SKM-1 treated with dmso at 0.1 percent for 144 hours (cell line): ENCODE results near the gene TMEM63B.
"Not testable (repeated sequence)": the region's sequence is repeated elsewhere in the genome, so short reads cannot be mapped to it uniquely, and the experiment has no call there.

Experiments used
- DNase-seq: peaks from one replicate; lab custom pipeline; 2025; ENCODE audit not compliant: unreplicated experiment; lab: John Stamatoyannopoulos, UW

Gene TMEM63B

GRCh38 chr6:44189257-44189656 is 61.9 kb downstream of the TMEM63B start:
- DNase-seq = no peak

- no peak for DNase-seq
Observed at GRCh38 chr6:44190715-44191114, 63.4 kb downstream of the TMEM63B start.

- no peak for DNase-seq
Observed at GRCh38 chr6:44192428-44193041, 65.2 kb downstream of the TMEM63B start.

GRCh38 chr6:44193307-44193910 is 66.1 kb downstream of the TMEM63B start:
- DNase-seq = no peak

- DNase-seq = no peak
Observed at GRCh38 chr6:44194326-44194725, 67.0 kb downstream of the TMEM63B start.

GRCh38 chr6:44196351-44196750 is 69.0 kb downstream of the TMEM63B start:
- not testable (repeated sequence) for DNase-seq

- no peak for DNase-seq
Observed at GRCh38 chr6:44198684-44199083, 71.3 kb downstream of the TMEM63B start.

- DNase-seq = no peak
Observed at GRCh38 chr6:44199883-44200282, 72.5 kb downstream of the TMEM63B start.

- DNase-seq = no peak
Observed at GRCh38 chr6:44201200-44201599, 73.8 kb downstream of the TMEM63B start.

GRCh38 chr6:44201638-44202303 is 74.4 kb downstream of the TMEM63B start:
- DNase-seq = no peak

GRCh38 chr6:44202332-44202971 is 75.1 kb downstream of the TMEM63B start:
- DNase-seq = no peak

- DNase-seq = no peak
Observed at GRCh38 chr6:44202972-44203750, 75.8 kb downstream of the TMEM63B start.

GRCh38 chr6:44203955-44204354 is 76.6 kb downstream of the TMEM63B start:
- DNase-seq = no peak
